ENCODE data around the gene ARL15.

The ARL15 gene

GRCh38 chr5:53991942-53992341 lies 318.4 kb downstream of the ARL15 start:
- Histone ChIP-seq H3K4me3 (ENCODE audit: low read length, poor library complexity, severe bottlenecking) (no peak overlapping the region), H3K4me1 (ENCODE audit: insufficient read depth, low read length, poor library complexity, severe bottlenecking) (peaks cover 3% of the 10 kb centered on the region), H3K36me3 (ENCODE audit: insufficient read depth, low read length) (no peaks in the 10 kb centered on the region), H3K9me3 (ENCODE audit: insufficient read depth, low read depth, low read length) (no peaks in the 10 kb centered on the region), H4K20me1 (ENCODE audit: insufficient read depth, low read length, poor library complexity, severe bottlenecking) (no peaks in the 10 kb centered on the region), H3K9ac (ENCODE audit: low read depth, low read length, poor library complexity, severe bottlenecking) (no peak overlapping the region), H3K4me2 (ENCODE audit: low read depth, low read length, poor library complexity, severe bottlenecking) (no peak overlapping the region), H3K9me2 (replicated peaks; ENCODE audit: low read depth, low read length) (no peaks in the 10 kb centered on the region), H3K79me2 (ENCODE audit: insufficient read depth, low read length) (no peaks in the 10 kb centered on the region), H2AFZ (ENCODE audit: low read length) (no peak overlapping the region), H3F3A (ENCODE audit: low read depth) (no peaks in the 10 kb centered on the region), H3K27me3 (ENCODE audit: insufficient read depth, low read length, poor library complexity, severe bottlenecking) (no peaks in the 10 kb centered on the region)
- TF ChIP-seq, protein P1, sequence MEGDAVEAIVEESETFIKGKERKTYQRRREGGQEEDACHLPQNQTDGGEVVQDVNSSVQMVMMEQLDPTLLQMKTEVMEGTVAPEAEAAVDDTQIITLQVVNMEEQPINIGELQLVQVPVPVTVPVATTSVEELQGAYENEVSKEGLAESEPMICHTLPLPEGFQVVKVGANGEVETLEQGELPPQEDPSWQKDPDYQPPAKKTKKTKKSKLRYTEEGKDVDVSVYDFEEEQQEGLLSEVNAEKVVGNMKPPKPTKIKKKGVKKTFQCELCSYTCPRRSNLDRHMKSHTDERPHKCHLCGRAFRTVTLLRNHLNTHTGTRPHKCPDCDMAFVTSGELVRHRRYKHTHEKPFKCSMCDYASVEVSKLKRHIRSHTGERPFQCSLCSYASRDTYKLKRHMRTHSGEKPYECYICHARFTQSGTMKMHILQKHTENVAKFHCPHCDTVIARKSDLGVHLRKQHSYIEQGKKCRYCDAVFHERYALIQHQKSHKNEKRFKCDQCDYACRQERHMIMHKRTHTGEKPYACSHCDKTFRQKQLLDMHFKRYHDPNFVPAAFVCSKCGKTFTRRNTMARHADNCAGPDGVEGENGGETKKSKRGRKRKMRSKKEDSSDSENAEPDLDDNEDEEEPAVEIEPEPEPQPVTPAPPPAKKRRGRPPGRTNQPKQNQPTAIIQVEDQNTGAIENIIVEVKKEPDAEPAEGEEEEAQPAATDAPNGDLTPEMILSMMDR (conservative IDR thresholded peaks at IDR 0.05; ENCODE audit: low read length), result peak; percentile 88
- TF ChIP-seq EZH2phosphoT487 (IDR thresholded peaks at IDR 0.05; ENCODE audit: borderline replicate concordance), result no peak

GRCh38 chr5:53987101-53987500 lies 323.3 kb downstream of the ARL15 start:
- Histone ChIP-seq H3K4me1 (ENCODE audit: insufficient read depth, low read length, poor library complexity, severe bottlenecking) (no peaks in the 10 kb centered on the region), H4K20me1 (ENCODE audit: insufficient read depth, low read length, poor library complexity, severe bottlenecking) (no peaks in the 10 kb centered on the region), H3K9me2 (replicated peaks; ENCODE audit: low read depth, low read length) (no peaks in the 10 kb centered on the region), H3K4me2 (ENCODE audit: low read depth, low read length, poor library complexity, severe bottlenecking) (no peak overlapping the region), H2AFZ (ENCODE audit: low read length) (no peak overlapping the region), H3K27me3 (ENCODE audit: insufficient read depth, low read length, poor library complexity, severe bottlenecking) (no peaks in the 10 kb centered on the region), H3F3A (ENCODE audit: low read depth) (no peaks in the 10 kb centered on the region), H3K4me3 (ENCODE audit: low read length, poor library complexity, severe bottlenecking) (no peak overlapping the region), H3K79me2 (ENCODE audit: insufficient read depth, low read length) (no peaks in the 10 kb centered on the region), H3K36me3 (ENCODE audit: insufficient read depth, low read length) (no peaks in the 10 kb centered on the region), H3K9ac (ENCODE audit: low read depth, low read length, poor library complexity, severe bottlenecking) (no peak overlapping the region), H3K9me3 (ENCODE audit: insufficient read depth, low read depth, low read length) (no peaks in the 10 kb centered on the region)
- TF ChIP-seq, protein P1 (conservative IDR thresholded peaks at IDR 0.05; ENCODE audit: low read length), result no peak
- TF ChIP-seq EZH2phosphoT487 (IDR thresholded peaks at IDR 0.05; ENCODE audit: borderline replicate concordance), result no peak

GRCh38 chr5:53985796-53986195 lies 324.6 kb downstream of the ARL15 start:
- Histone ChIP-seq H3K4me2 (ENCODE audit: low read depth, low read length, poor library complexity, severe bottlenecking) (no peak overlapping the region), H3K4me1 (ENCODE audit: insufficient read depth, low read length, poor library complexity, severe bottlenecking) (no peaks in the 10 kb centered on the region), H3F3A (ENCODE audit: low read depth) (no peaks in the 10 kb centered on the region), H3K4me3 (ENCODE audit: low read length, poor library complexity, severe bottlenecking) (no peak overlapping the region), H4K20me1 (ENCODE audit: insufficient read depth, low read length, poor library complexity, severe bottlenecking) (no peaks in the 10 kb centered on the region), H2AFZ (ENCODE audit: low read length) (no peak overlapping the region), H3K27me3 (ENCODE audit: insufficient read depth, low read length, poor library complexity, severe bottlenecking) (no peaks in the 10 kb centered on the region), H3K36me3 (ENCODE audit: insufficient read depth, low read length) (no peaks in the 10 kb centered on the region), H3K9me3 (ENCODE audit: insufficient read depth, low read depth, low read length) (no peaks in the 10 kb centered on the region), H3K9me2 (replicated peaks; ENCODE audit: low read depth, low read length) (no peaks in the 10 kb centered on the region), H3K9ac (ENCODE audit: low read depth, low read length, poor library complexity, severe bottlenecking) (no peak overlapping the region), H3K79me2 (ENCODE audit: insufficient read depth, low read length) (no peaks in the 10 kb centered on the region)
- TF ChIP-seq, protein P1 (conservative IDR thresholded peaks at IDR 0.05; ENCODE audit: low read length), result no peak
- no peak for TF ChIP-seq EZH2phosphoT487 (IDR thresholded peaks at IDR 0.05; ENCODE audit: borderline replicate concordance)

All from Loucy (cell line).